GM15510 (cell line): ENCODE measurements around the gene ADAMTS3.

Source experiments
- POLR2A ChIP-seq: IDR thresholded peaks from 3 replicates; pipeline ENCODE4 v1.6.1; 2011; ENCODE audit warnings: borderline replicate concordance; ENCODE audit not compliant: insufficient read length; ENCODE audit errors: extremely low read depth

The ADAMTS3 gene

GRCh38 chr4:72365981-72366380 lies 203.0 kb downstream of the ADAMTS3 start:
- TF ChIP-seq POLR2A, result no peak

DNA sequence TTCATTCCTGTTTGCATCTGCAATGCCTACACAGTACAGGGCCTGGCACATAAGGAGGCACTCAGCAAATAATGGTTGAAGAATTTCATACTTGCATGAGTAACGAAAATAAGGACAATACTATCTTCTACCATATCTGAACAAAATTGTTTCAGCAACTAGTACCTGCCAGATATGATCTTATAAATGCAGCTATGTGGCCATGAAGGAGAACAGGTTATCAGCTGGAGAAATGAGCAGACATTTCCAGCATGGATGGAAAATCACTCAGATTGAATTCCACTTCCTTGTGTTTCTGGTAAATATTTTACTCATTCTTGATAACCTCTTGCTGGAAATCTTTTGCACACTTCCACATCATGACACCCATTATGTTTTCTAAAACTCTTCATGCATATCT lies 204.0 kb downstream of the ADAMTS3 start:
- no peak for TF ChIP-seq POLR2A

- TF ChIP-seq POLR2A, result no peak
Observed at GRCh38 chr4:72360075-72360474, 208.9 kb downstream of the ADAMTS3 start.

DNA sequence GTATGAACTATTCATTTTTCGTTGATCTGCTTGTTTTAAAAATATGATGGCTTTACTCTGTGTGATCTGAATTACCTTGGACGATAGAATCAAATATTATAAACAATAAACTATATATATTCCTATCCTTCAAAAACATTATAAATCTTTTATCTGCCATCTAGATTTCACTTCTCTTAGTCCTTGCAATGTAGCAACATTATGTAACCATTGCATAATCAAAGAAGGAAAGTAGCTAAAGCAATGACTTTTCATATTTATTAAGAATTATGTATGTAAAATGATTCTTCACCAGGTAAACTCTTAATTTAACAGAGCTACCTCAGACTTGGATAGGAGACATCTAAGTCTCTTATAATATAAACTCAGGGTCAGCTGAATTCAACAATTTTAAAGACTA lies 210.5 kb downstream of the ADAMTS3 start:
- no peak for TF ChIP-seq POLR2A

GRCh38 chr4:72357908-72358307 lies 211.1 kb downstream of the ADAMTS3 start:
- no peak for TF ChIP-seq POLR2A

- TF ChIP-seq POLR2A, result no peak
Observed at GRCh38 chr4:72352711-72353110, 216.3 kb downstream of the ADAMTS3 start.

GRCh38 chr4:72351521-72351920 lies 217.5 kb downstream of the ADAMTS3 start:
- TF ChIP-seq POLR2A, result no peak

DNA sequence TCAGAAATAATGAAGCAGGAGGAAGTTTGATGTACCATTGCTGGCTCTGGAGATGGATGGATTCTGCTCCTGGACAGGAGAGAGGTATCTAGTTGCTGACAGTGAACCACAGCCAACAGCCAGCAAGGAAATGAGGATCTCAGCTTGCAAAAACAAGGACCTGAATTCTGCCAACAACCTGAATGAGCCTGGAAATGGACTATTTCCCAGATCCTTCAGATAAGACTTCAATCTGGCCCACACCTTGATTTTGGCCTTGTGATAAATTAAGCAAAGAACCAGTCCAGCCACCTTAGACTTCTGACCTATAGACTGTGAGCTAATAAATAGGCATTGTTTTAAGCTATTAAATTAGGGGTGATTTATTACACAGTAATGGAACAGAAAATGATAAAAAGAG lies 220.3 kb downstream of the ADAMTS3 start:
- no peak for TF ChIP-seq POLR2A

- no peak for TF ChIP-seq POLR2A
Observed at GRCh38 chr4:72344418-72344817, 224.6 kb downstream of the ADAMTS3 start.

DNA sequence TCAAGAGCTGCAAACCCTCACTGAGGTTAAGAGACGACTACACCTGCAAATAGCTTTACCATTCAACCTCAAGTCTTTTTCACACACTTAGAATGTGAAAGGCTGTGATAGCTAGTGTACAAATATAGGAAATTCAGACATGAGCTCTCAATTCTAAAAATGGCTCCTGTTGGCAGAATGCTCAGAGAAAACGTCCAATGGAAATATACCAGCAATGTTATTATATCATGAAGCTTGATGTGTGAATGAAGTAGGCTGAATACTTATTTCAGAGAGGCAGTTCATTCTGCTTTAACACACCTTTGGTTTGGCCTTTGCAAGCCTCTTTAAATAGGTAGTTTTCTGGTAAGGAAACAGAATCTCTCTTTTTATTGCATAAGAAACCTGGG lies 227.6 kb downstream of the ADAMTS3 start:
- TF ChIP-seq POLR2A, result no peak

GRCh38 chr4:72340803-72341431 lies 228.1 kb downstream of the ADAMTS3 start:
- no peak for TF ChIP-seq POLR2A

- TF ChIP-seq POLR2A, result no peak
Observed at GRCh38 chr4:72338060-72338459, 231.0 kb downstream of the ADAMTS3 start.

- no peak for TF ChIP-seq POLR2A
Observed at GRCh38 chr4:72330381-72330780, 238.6 kb downstream of the ADAMTS3 start.

DNA sequence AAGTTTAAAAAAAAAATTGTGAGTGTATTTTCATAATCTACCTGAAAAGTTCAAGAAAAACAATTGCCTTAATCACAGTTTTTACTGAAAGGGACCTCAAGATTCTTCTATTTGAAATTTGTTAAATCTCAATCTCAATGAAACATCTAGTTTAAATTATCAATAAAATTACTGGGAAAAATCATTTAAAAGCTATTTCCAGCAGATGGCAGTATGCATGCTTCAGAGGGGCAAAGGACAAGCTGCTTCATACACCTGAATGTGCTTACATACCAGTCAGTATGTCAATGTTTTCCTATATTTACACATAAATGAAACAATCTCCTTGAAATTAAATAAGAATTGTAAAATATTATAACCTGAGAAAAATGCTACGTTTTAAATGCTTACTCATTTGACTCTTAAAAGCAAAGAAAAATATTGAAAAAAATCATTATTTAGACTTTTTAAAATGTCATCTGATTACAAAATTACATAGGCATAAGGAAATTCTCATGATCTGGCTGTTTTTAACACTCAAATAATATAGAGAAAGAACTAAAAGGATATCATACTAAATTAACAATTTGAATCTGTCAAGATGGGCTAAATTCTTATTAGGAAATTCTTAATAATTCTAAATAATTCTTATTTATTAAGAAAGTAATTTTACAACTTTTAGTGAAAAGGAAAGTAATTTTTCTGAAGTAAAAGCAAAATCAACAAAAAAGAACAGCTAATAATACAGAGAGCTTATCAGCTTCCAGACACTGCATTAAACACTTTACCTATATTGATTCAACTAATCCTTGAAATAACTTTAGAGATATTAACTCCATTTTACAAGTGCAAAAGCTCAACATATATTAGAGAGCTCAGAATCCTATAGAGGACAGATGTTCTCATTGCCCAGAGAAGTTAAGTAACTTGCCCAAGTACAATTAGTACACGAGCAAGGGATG lies 242.1 kb downstream of the ADAMTS3 start:
- no peak for TF ChIP-seq POLR2A

- TF ChIP-seq POLR2A, result no peak
Observed at GRCh38 chr4:72325215-72325614, 243.8 kb downstream of the ADAMTS3 start.

- TF ChIP-seq POLR2A, result no peak
Observed at GRCh38 chr4:72323227-72323626, 245.8 kb downstream of the ADAMTS3 start.
